Duodenal mucosa (tissue), 2 donors: ENCODE results near the gene BEST1.
A peak's percentile ranks its signal among the peaks of the same experiment; 100 is the strongest.

Experiments
- H3K27ac ChIP-seq: one replicate; pipeline ENCODE4 v1.7.0; 2013; ENCODE audit warnings: low read depth, low read length
- H3K27me3 ChIP-seq, 2 donors: one replicate each; pipeline ENCODE4 v1.7.0; 2013; ENCODE audit warnings: low read length in 2 of 2, control low read depth in 1 of 2; ENCODE audit not compliant: insufficient read depth in 2 of 2, control insufficient read depth in 1 of 2
- H3K36me3 ChIP-seq, 2 donors: one replicate each; pipeline ENCODE4 v1.7.0; 2013; ENCODE audit warnings: low read length in 2 of 2, control low read depth in 1 of 2; ENCODE audit not compliant: insufficient read depth in 2 of 2, control insufficient read depth in 1 of 2
- H3K4me1 ChIP-seq, 2 donors: one replicate each; pipeline ENCODE4 v1.7.0; 2013; ENCODE audit warnings: low read length in 2 of 2, control low read depth in 1 of 2; ENCODE audit not compliant: insufficient read depth in 2 of 2, control insufficient read depth in 1 of 2
- H3K4me3 ChIP-seq, 2 donors: one replicate each; pipeline ENCODE4 v1.7.0; 2013; ENCODE audit warnings: low read length in 2 of 2, low read depth in 1 of 2
- H3K9ac ChIP-seq, 2 donors: one replicate each; pipeline ENCODE4 v1.7.0; 2013; ENCODE audit warnings: low read length in 2 of 2, low read depth in 1 of 2
- H3K9me3 ChIP-seq, 2 donors: one replicate each; pipeline ENCODE4 v1.7.0; 2013; ENCODE audit warnings: low read length in 2 of 2, control low read depth in 1 of 2; ENCODE audit not compliant: control insufficient read depth in 1 of 2

BEST1 gene

DNA sequence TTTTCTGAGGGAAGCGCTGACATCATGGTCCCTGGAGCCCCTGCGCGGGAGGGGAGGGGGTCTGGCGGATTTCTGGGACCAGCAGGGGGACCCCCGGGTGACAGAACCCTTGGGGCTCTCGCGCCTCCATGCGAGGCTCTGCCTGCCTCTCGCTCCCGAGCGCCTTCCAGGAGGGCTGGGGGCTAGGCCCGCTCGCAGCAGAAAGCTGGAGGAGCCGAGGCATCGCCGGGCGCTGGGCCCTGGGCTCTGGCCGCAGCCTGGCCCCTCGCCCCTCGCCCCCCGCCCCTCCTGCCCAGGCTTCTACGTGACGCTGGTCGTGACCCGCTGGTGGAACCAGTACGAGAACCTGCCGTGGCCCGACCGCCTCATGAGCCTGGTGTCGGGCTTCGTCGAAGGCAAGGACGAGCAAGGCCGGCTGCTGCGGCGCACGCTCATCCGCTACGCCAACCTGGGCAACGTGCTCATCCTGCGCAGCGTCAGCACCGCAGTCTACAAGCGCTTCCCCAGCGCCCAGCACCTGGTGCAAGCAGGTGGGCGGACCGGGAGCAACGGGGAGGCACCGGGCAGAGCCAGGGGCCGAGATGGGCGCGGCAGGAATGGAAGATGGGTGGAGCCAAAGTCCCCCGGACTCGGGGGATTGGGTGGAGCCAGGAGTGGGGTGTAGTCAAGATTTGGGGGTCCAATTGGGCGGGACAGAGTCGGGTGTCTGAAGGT lies 5.4 kb downstream of the BEST1 start:
- H3K27ac ChIP-seq: no peak overlapping the region
- H3K36me3 ChIP-seq: peaks cover 0 to 8% of the 10 kb centered on the region in 2 donors
- peak overlapping the region; percentile 29 to 53 for H3K4me3 ChIP-seq

GRCh38 chr11:61956191-61957020 lies 6.3 kb downstream of the BEST1 start:
- H3K27me3 ChIP-seq: peaks cover 0 to 5% of the 10 kb centered on the region in 2 donors
- no peak overlapping the region for H3K27ac ChIP-seq
- peaks cover 0 to 8% of the 10 kb centered on the region in 2 donors for H3K36me3 ChIP-seq
- H3K9ac ChIP-seq: peak overlapping the region in 1 of 2 donors; percentile 43
- H3K4me1 ChIP-seq: peaks cover 22 to 26% of the 10 kb centered on the region in 2 donors
- no peaks in the 10 kb centered on the region for H3K9me3 ChIP-seq
- H3K4me3 ChIP-seq: peak overlapping the region; percentile 29 to 53

More for the DNA sequence above, 5.4 kb downstream of the BEST1 start:
- H3K27me3 ChIP-seq: peaks cover 0 to 5% of the 10 kb centered on the region in 2 donors
- peaks cover 18 to 20% of the 10 kb centered on the region in 2 donors for H3K4me1 ChIP-seq
- H3K9me3 ChIP-seq: no peaks in the 10 kb centered on the region
- peak overlapping the region; percentile 25 to 43 for H3K9ac ChIP-seq

GRCh38 chr11:61957021-61957770 lies 7.0 kb downstream of the BEST1 start:
- Histone ChIP-seq H3K9ac (no peak overlapping the region), H3K36me3 (peaks cover 0 to 8% of the 10 kb centered on the region in 2 donors), H3K4me1 (peaks cover 28 to 33% of the 10 kb centered on the region in 2 donors), H3K4me3 (no peak overlapping the region), H3K9me3 (no peaks in the 10 kb centered on the region), H3K27me3 (peaks cover 0 to 5% of the 10 kb centered on the region in 2 donors), H3K27ac (no peak overlapping the region)

DNA sequence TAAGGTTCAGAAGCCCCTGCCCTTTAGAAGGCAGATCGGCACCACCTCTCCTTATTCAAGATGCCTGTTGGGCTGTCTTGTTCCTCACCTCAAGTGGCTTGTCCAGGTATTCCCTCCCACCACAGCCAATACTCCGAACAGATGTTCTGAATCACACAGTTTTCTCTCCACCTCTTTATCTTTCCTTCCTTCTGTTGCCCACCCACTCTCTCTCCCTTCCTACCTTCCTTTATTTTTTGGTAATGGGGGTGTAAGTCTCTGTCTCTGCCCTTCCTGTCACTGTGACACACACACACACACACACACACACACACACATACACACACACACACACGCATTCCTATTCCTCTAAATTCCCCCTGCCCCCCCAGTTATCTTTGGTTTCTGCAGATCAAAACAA lies 8.4 kb downstream of the BEST1 start:
- no peak overlapping the region for H3K4me3 ChIP-seq
- no peaks in the 10 kb centered on the region for H3K9me3 ChIP-seq
- H3K4me1 ChIP-seq: peaks cover 42 to 47% of the 10 kb centered on the region in 2 donors
- H3K27me3 ChIP-seq: peaks cover 0 to 5% of the 10 kb centered on the region in 2 donors
- H3K9ac ChIP-seq: no peak overlapping the region
- no peak overlapping the region for H3K27ac ChIP-seq
- peaks cover 0 to 13% of the 10 kb centered on the region in 2 donors for H3K36me3 ChIP-seq

DNA sequence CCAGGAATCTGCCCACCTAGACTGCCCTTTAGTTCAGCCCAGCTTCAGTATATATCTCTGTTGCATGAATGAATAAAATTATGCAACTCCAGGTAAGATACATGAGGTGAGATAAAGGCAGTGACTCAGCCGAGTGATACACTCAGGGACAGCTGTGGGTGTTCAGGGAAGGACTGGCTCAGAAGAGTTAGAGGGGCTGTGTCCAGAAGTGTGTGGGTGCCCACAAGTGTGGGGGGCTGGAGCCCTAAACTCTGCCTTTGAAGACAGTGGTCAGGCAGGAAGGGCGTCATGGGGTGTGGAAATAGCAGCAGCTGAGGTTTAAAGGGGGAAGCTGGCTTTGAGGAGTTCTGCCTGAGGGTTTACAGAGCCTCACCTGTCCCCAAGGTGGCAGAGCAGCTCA lies 9.0 kb downstream of the BEST1 start:
- no peak overlapping the region for H3K27ac ChIP-seq
- peaks cover 0 to 5% of the 10 kb centered on the region in 2 donors for H3K27me3 ChIP-seq
- no peaks in the 10 kb centered on the region for H3K9me3 ChIP-seq
- no peak overlapping the region for H3K4me3 ChIP-seq
- H3K9ac ChIP-seq: no peak overlapping the region
- peaks cover 3 to 18% of the 10 kb centered on the region in 2 donors for H3K36me3 ChIP-seq
- peaks cover 47 to 53% of the 10 kb centered on the region in 2 donors for H3K4me1 ChIP-seq

GRCh38 chr11:61959678-61960077 lies 9.5 kb downstream of the BEST1 start:
- H3K4me3 ChIP-seq: no peak overlapping the region
- H3K4me1 ChIP-seq: peaks cover 52 to 57% of the 10 kb centered on the region in 2 donors
- no peaks in the 10 kb centered on the region for H3K9me3 ChIP-seq
- H3K36me3 ChIP-seq: peaks cover 6 to 21% of the 10 kb centered on the region in 2 donors
- H3K27me3 ChIP-seq: peaks cover 0 to 5% of the 10 kb centered on the region in 2 donors
- no peak overlapping the region for H3K27ac ChIP-seq
- H3K9ac ChIP-seq: no peak overlapping the region

GRCh38 chr11:61960532-61960931 lies 10.4 kb downstream of the BEST1 start:
- Histone ChIP-seq H3K27me3 (no peaks in the 10 kb centered on the region), H3K9me3 (no peaks in the 10 kb centered on the region), H3K36me3 (peaks cover 13 to 29% of the 10 kb centered on the region in 2 donors), H3K4me1 (peaks cover 57 to 63% of the 10 kb centered on the region in 2 donors), H3K9ac (no peak overlapping the region), H3K27ac (no peak overlapping the region), H3K4me3 (no peak overlapping the region)

GRCh38 chr11:61961570-61962212 lies 11.5 kb downstream of the BEST1 start:
- peak overlapping the region; percentile 33 for H3K27ac ChIP-seq
- peaks cover 52 to 56% of the 10 kb centered on the region in 2 donors for H3K4me1 ChIP-seq
- H3K27me3 ChIP-seq: no peaks in the 10 kb centered on the region
- no peaks in the 10 kb centered on the region for H3K9me3 ChIP-seq
- H3K4me3 ChIP-seq: no peak overlapping the region
- peak overlapping the region in 1 of 2 donors; percentile 13 for H3K9ac ChIP-seq
- peaks cover 16 to 31% of the 10 kb centered on the region in 2 donors for H3K36me3 ChIP-seq

DNA sequence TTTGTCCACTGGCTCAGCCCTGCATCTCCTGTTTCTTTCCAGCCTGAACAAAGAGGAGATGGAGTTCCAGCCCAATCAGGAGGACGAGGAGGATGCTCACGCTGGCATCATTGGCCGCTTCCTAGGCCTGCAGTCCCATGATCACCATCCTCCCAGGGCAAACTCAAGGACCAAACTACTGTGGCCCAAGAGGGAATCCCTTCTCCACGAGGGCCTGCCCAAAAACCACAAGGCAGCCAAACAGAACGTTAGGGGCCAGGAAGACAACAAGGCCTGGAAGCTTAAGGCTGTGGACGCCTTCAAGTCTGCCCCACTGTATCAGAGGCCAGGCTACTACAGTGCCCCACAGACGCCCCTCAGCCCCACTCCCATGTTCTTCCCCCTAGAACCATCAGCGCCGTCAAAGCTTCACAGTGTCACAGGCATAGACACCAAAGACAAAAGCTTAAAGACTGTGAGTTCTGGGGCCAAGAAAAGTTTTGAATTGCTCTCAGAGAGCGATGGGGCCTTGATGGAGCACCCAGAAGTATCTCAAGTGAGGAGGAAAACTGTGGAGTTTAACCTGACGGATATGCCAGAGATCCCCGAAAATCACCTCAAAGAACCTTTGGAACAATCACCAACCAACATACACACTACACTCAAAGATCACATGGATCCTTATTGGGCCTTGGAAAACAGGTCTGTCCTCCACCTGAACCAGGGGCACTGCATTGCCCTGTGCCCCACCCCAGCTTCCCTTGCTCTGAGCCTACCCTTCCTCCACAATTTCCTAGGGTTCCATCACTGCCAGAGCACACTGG lies 12.3 kb downstream of the BEST1 start:
- H3K9me3 ChIP-seq: no peaks in the 10 kb centered on the region
- H3K4me3 ChIP-seq: no peak overlapping the region
- peaks cover 49 to 56% of the 10 kb centered on the region in 2 donors for H3K4me1 ChIP-seq
- H3K27ac ChIP-seq: peak overlapping the region; percentile 33
- peaks cover 16 to 27% of the 10 kb centered on the region in 2 donors for H3K36me3 ChIP-seq
- H3K27me3 ChIP-seq: no peaks in the 10 kb centered on the region
- H3K9ac ChIP-seq: peak overlapping the region in 1 of 2 donors; percentile 13
